Activated CD8-positive, alpha-beta memory T cell treated with anti-CD3 and anti-CD28 coated beads, Interleukin-2, amount 50 U/mL, for 1 hour (primary cell): ENCODE data around the gene SLC4A5.
"Not testable (repeated sequence)": the region's sequence is repeated elsewhere in the genome, so short reads cannot be mapped to it uniquely, and the experiment has no call there.

ENCODE experiments used
- DNase-seq: peaks from one replicate; pipeline ENCODE4 v3.0.0-alpha.2; 2020; ENCODE audit errors: extremely low read depth

SLC4A5 gene

DNA sequence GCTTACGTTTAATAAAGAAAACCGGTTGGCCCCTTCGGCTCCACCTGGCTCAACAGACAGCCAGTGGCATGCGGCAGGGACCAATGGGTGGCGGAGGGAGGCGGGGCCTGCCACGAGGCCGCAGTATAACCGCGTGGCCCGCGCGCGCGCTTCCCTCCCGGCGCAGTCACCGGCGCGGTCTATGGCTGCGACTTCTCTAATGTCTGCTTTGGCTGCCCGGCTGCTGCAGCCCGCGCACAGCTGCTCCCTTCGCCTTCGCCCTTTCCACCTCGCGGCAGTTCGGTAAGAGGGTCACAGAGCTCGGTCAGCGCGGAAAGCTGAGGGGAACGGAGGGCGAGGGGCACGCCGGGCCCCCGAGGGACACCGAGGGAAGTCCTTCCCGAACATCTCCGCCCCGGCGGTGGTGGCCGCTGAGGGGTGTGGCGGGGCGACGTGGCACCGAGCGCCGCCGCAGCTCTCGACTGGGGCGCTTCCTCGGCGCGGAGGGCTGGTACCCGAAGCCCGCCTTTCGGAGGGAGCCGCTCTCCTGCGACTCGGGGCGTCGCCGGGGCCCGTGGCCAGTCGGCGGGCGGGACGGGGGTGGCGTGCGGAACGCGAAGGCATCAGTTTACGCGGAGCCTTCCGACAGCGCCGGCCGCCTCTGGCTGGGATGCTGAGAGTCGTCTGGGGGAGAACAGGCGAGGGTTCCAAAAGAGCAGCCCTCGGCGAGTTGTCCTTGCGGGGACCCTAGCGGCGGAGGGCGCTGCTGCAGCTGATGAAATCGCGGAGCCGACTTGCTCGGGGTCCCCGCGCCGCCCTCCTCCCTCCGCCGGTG is 144.5 kb downstream of the SLC4A5 start, which contains the start of gene MTHFD2:
Gene MTHFD2 (plus strand): TSS at position 155 of the 814 bp plus-strand sequence. CDS start 27 bp downstream, at position 182.
- peak; percentile 67 for DNase-seq

DNA sequence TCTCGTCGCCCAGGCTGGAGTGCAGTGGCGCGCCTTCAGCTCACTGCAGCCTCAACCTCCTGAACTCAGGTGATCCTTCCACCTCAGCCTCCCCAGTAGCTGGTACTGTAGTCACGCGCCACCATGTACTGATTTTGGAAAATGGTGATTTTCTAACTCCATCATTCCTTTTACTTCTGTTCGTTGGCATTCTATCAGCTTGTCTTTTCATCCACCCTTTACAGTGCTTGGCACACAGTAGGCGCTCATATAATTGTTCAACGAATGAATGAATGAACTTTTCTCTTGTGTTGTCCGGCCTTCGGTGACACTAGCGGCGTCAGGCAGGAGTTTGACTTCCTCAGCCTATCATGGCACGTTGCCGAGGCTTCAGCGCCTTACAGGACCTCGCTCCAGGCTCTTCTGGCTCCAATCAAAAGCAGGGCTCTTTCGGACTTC is 145.2 kb downstream of the SLC4A5 start:
- DNase-seq = no peak

DNA sequence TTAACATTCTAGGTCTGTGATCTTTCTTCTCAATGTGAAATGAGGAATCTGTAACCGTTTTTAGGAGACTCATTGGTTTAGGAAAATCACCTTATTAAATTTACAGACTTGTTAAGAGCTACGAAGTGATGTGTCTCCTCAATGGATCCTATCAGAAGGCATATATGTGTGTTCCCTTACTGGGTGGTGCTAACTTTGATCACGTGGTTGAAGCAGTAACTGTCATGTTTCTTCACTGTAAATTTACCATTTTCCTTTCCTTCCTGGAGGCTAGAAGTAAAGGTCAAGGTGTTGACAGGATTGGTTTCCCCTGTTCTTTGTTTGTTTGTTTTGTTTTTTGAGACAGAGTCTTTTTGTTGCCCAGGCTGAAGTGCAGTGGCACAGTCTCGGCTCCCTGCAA is 146.2 kb downstream of the SLC4A5 start:
- no peak for DNase-seq

DNA sequence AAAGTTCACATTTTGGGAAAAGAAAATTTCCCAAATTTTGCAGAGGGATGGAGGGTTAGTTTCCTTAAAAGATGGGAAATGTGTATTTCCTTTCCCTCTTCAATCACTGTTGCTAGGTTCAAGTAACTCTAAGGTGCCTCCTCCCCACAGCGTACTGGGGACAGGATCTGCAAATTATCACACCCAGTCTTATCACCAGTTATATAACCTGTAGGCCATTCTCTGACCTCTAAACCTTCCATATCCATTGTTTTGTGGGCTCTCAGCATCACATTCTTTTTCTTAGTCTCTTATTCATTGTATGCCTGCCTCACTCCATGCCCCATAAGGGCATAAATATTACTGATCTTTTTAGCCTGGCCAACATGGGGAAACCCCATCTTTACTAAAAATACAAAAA is 148.4 kb downstream of the SLC4A5 start:
- DNase-seq = no peak

DNA sequence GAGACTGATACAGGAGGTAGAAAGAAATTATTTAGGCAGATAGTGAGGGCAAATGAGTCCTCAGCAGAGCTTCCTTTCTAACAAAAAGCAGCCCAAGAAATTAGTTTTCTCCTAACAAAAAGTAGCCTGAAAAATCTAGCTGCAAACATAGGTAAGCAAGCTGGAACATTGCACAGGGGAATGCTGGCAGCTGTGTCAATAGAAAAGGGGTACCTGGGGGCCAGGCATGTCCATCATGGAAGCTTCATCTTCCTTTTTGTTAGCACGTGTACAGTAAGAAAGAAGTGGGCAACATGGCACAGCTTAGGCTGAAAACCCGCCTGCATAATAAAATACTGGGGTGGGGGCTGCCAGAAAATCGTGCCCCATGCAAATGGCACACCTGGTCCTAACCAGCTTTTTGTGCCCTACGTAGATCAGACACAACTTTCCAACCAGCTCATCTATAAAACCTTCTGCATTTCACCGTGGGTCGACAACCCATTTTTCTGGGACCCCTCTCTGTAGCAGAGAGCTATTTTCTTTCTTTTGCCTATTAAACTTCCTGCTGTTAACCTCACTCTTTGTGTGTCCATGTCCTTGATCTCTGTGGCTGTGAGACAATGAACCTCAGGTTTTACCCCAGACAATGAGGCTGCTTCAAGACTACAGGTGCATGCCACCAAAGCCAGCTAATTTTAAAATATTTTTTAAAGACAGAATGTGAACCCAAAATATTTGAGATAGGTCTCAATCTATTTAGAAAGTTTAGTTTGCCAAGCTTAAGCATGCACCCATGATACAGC is 151.4 kb downstream of the SLC4A5 start:
- no peak for DNase-seq

DNA sequence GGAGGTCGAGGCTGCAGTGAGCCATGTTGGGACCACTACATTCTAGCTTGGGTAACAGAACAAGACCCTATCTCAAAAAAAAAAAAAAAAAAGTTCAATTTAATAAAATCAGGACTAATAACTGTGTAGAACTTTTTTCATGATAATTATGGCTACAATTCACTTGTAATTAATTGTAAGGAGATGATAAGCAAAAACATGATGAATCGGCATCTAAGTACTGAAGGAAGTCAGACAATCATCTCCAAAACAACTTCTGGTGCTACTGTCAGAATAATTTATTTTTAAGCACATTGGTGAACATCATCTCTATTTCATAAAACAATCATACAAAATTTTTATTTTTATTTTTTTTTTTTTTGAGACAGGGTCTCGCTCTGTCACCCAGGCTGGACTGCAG is 154.5 kb downstream of the SLC4A5 start:
- DNase-seq = no peak

DNA sequence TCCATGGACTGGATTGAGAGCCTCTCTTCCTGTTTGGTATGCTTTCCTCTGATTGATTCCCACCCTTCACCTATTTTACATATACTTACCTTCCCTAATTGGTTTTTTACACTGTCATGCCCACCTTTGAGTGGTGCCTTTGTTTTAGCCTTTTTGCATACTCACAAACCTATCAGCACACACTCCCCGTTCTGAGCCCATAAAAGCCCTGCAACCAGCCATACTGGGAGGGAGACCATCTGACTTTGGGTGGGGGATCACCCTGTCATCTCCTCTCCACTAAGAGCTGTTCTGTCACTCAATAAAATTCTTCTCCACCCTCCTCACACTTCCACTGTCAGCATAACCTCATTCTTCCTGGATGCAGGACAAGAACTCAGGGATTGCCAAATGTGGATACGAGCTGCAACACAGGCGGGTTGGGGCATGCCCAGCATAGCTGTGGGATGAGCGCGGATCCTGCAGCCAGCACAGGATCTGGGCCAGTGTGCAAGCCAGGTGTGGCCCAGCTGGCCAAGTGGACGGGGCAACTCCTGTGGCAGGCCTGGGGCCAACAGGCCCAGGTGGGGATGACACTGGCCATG is 155.1 kb downstream of the SLC4A5 start:
- no peak for DNase-seq

DNA sequence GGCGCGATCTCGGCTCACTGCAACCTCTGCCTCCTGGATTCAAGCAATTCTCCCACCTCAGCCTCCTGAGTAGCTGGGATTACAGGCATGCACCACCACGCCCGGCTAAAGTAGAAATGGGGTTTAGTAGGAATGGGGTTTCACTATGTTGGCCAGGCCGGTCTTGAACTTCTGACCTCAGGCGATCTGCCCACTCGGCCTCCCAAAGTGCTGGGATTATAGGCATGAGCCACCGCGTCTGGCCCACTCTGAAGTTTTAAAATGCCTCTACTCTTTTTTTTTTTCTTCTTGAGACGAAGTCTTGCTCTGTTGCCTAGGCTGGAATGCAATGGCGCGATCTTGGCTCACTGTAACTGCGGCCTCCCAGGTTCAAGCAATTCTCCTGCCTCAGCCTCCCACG is 156.5 kb downstream of the SLC4A5 start:
- DNase-seq = not testable (repeated sequence)

DNA sequence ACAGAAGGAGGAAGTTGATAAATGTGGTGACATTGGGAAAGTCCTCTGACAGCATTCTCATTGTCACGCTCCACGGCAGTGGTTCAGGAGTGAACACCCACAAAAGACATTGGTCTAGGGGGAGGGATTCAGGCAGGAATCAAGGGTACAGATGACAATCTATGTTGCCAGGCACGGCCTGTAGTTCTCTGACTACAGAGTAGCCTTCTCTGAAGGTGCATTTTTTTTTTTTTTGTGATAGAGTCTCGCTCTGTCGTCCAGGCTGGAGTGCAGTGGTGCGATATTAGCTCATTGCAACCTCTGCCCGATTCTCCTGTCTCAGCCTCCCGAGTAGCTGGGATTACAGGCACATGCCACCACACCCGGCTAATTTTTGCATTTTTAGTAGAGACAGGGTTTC is 157.2 kb downstream of the SLC4A5 start:
- no peak for DNase-seq

DNA sequence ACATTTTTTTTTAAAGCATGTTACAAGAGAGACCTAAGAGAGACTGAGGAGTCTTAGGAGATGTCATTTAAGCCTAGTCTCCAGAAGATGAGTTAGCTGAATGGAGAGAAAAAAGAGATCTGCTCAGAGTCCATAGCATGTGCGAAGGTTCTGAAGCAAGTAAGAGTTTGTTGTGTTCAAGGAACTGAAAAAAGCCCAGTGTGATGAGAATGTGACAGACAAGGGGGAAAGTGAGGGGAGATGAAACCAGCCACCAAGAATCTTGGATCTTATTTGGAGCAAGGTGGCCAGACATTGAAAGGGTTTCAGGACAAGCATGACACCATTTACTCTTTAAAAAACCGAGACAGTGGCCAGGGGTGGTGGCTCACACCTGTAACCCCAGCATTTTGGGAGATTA is 159.3 kb downstream of the SLC4A5 start:
- no peak for DNase-seq

DNA sequence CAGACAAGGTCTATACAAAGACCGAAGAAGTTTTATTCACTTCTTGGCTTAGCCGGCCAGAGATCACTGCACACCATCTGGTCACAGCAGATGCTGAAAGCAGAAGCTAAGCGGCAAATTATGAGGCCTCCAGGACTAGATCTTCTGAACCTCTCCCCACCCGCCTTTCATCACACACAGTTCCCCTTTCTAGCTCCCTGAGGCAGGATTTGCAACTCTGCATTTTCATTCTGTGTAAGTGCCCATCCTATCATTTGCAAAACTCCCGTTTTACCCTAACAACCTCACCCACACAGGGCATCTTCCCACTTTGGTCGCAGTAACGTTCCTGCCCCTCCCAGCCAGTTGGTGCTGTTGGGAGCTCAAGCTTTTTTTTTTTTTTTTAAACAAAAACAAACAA is 161.5 kb downstream of the SLC4A5 start:
- no peak for DNase-seq

DNA sequence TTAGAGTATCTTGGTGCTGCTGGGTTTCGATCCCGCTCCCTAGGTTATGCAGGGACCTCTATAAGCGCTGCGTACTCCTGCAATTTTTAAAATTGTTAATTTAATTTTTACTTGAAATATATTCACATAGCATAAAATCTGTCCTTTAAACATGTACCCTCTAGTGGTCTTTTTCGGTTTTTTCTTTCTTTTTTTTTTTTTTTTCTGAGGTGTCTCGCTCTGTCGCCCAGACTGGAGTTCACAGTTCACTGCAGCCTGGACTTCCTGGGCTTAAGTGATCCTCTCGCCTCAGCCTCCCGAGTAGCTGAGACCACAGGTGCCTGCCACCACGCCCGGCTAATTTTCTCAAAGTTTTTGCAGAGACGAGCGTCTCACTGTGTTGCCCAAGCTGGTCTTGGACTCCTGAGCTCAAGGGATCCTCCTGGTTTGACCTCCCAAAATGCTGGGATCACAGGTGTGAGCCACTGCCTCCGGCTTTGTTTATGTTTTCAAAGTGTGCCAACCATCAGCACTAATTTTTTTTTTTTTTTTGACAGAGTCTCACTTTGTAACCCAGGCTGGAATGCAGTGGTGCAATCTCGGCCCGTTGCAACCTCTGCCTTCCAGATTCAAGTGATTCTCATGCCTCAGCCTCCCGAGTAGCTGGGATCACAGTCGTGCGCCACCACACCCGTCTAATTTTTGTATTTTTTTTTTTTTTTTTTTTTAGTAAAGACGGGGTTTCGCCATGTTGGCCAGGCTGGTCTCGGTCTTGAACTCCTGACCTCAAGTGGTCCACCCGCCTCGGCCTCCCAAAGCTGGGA is 164.0 kb downstream of the SLC4A5 start:
- DNase-seq = no peak

DNA sequence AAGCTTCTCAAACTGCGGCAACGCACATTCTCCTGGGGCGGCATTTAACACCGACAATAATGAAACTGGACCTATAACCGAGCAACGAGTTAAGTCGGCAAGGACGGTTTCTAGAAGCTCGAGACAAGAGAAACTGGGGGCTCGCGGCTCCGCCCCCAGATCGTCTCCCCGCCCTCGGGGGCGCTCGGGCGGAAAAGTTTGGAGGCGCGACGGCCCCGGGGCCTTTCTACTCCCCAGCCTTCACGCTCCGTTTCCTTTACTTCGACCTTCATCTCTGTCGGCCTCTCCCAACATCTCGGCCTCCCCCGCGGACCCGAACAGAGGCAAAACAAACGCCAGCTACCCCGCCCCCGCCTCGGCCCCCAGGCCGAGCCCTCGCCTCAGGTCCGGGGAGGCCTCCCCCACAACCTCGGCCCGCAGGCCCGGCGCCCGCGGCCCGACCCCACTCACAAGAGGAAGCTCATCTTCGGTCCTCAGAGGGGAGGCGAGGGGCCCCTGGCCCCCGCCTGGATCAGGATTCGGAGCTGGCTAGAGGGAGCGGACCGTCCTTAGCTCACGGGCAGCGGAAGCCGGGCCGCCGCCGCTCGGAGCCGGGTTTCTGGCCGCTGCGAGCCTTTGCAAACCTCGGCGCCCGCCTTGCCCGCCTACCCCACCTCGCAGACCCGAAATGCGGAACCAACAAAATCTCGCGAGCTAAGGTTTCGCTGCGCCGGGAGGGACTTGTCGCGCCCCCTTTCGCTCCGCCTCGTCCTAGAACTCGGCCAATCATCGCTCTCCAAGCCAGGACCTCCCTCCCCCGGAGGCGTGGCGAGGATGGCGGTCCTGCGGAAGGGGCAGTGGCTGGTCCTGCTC is 164.8 kb downstream of the SLC4A5 start, which contains the start of gene MOB1A:
Gene MOB1A (minus strand): TSS at position 669 of the 852 bp plus-strand sequence. CDS start 205 bp downstream, at position 464.
- peak; percentile 94 for DNase-seq

DNA sequence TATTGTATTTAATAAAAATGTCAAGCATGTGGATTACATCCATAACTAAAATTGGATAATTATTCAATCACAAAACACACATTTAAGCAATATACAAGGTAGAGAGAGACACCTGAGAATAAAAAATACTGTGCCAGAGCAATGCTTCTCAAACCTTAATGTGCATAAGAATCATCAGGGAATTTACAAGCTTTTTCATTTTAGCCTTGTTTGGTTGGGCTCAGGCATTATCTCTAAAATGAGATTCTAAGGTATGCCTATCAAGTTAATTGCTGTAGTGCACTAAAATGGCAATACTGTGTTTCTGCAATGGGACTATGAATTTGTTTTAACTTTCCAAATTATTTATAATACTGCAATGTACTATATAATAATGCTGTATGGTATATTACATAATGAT is 165.5 kb downstream of the SLC4A5 start:
- no peak for DNase-seq

DNA sequence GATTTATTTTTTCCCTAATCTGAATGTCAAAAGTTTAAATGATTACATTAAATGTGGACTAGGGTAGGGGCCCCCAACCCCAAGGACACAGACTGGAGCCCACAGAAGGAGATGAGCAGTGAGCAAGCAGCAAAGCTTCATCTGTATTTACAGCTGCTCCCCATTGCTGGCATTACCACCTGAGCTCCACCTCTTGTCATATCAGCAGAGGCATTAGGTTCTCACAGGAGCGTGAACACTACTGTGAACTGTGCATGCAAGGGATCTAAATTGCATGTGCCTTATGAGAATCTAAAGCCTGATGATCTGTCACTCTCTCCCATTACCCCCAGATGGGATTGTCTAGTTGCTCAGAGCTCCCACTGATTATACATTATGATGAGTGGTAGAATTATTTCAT is 168.3 kb downstream of the SLC4A5 start:
- no peak for DNase-seq

DNA sequence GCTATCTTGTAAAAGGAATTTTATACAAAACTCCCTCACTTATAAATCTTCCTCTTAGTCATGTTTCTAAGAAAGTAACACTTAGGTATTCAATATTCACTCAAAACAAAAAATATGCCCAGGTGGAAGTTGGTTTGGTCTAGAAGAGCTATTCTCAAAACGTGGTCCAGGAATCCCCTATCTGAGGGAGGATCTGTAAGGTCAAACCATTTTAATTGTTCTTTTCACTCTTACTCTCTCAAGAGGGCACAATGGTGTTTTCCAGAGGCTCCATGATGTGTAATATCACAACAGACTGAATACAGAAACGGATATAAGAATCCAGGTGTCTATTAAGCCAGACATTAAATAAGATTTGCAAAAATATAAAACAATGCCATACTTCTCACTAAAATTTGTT is 174.5 kb downstream of the SLC4A5 start:
- DNase-seq = no peak
